ENCODE results near the gene ZNF367.

The ZNF367 gene

DNA sequence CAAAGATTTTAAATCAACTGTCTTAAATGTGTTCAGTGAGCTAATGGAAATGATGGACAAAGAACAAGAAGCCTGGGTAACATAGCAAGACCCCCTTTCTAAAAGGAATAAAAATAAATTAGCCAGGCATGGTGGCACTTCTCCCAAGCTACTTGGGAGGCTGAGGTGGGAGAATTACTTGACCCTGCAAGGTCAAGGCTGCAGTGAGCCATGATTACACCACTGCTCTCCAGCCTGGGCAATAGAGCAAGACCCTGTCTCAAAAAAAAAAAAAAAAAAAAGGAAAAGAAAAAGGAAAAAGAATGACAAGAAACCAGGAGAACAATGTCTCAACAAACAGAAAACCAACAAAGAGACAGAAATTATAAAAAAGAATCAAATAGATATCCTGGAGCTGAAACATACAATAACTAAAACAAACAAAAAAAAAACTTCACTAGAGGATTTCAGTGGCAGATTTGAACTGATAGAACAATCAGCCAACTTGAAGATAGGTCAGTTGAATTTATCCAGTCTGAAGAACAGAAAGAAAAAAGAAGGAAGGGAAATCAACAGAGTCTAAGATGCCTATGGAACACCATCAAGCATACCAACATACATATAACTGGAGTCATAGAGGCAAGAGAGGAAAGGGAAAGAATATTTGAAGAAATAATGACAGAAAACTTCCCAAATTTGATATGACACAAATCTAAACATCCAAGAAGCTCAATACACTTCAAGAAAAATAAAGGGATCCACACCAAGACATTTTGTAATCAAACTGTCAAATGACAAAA is 17.8 kb downstream of the ZNF367 start:
- TF ChIP-seq POLR2A (IDR thresholded peaks at IDR 0.05; ENCODE audit: low read length) (no peak), GATA1 (IDR thresholded peaks at IDR 0.05; ENCODE audit: low read depth, low read length) (no peak)
- DNase-seq = no peak

DNA sequence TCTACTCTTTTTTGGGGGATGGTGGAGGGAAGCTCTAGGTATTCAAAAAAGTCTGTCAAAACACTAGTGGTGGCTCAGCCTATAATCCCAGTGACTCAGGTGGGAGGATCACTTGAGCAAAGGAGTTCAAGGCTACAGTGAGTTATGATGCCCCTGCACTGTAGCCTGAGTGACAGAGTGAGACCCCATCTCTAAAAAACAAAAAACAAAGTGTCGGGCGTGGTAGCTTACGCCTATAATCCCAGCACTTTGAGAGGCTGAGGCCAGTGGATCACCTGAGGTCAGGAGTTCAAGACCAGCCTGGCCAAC is 18.9 kb downstream of the ZNF367 start:
- TF ChIP-seq GATA1 (IDR thresholded peaks at IDR 0.05; ENCODE audit: low read depth, low read length) = no peak
- no peak for TF ChIP-seq POLR2A (IDR thresholded peaks at IDR 0.05; ENCODE audit: low read length)
- no peak for DNase-seq

DNA sequence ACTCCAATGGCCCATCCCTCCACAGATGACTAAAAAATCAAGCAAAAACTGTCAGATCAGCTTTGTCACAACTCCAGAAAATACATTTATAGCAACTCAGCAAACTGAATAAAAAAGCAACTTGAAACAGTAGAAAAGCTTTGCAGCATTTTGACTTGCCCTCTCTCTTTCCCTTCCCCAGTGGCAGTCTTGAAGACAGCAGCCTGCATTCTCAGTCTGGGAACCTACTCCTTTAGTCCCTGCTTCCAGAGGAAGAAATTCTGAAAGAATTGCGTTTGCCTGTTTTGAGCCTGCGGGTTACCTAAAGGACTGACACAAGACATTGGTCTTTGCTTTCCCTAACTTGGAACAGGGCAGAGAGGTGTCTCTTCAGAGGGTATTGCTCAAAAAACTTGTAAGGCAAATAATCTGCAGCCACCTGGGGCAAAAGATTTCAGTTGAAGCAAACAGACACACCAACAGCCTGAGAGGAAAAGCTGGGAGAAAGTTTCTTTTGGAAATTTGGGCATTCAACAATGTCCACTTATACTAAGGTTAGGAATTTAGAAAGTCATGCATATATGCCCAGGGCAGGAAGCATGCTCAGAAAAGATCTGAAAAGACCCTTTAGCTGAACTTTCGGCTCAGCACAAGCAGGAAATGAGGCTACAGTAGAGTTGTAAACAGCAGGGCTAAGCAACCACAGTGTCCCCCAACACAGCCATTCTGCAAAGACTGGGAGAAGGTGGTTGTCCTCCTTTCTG is 19.4 kb downstream of the ZNF367 start:
- DNase-seq = no peak
- TF ChIP-seq POLR2A (IDR thresholded peaks at IDR 0.05; ENCODE audit: low read length) = no peak
- no peak for TF ChIP-seq GATA1 (IDR thresholded peaks at IDR 0.05; ENCODE audit: low read depth, low read length)

DNA sequence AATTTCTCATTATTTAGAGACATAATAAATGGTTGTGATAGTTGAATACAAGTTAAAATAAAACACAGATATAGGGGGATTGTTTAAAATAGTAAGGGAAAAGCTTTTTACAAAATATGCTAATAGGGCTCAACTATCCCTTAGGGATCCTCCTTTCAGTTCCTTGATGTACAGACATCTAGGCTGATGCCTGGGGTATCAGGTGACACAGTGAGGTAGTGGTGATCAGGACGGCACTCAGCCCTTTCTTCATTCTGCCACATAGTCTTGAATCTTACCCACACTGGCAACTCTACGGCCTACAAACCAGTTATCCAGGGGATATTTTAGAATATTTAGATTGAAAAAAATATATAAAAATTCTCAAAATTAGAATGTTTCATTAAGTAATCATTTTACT is 22.2 kb downstream of the ZNF367 start:
- TF ChIP-seq POLR2A (IDR thresholded peaks at IDR 0.05; ENCODE audit: low read length) (no peak), GATA1 (IDR thresholded peaks at IDR 0.05; ENCODE audit: low read depth, low read length) (no peak)

DNA sequence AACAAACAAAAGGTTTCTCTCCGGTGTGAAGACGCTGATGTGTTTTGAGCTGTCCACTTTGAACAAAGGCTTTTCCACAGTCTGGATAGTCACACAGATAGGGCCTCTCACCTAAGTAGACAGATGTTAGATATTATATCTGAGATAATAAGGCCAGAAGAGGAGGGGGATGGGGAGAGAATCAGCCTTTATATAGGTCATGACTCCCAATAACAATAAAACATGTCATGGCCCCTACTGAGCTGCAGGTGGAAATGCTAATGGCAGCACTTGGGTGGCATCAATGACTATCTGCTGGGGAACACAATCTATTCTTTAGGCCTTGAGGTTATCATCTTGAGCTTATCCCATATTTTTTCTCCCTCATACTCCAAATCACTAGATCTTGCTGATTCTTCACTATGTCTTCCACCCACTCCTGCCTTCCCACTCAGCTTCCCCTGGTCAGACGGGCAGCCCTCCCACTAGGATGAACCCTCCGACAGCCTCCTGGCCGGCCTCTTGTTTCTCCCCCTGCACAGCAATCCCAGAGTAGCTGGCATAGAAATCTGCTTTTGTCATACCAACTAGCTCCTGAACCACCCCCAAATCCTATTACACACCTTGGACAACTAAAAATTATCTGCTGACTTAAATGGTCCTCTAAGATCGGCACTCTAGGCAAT is 23.2 kb downstream of the ZNF367 start:
- TF ChIP-seq GATA1 (IDR thresholded peaks at IDR 0.05; ENCODE audit: low read depth, low read length) (no peak), POLR2A (IDR thresholded peaks at IDR 0.05; ENCODE audit: low read length) (no peak)
- DNase-seq = no peak

More for the DNA sequence above, 22.2 kb downstream of the ZNF367 start:
- DNase-seq = no peak

DNA sequence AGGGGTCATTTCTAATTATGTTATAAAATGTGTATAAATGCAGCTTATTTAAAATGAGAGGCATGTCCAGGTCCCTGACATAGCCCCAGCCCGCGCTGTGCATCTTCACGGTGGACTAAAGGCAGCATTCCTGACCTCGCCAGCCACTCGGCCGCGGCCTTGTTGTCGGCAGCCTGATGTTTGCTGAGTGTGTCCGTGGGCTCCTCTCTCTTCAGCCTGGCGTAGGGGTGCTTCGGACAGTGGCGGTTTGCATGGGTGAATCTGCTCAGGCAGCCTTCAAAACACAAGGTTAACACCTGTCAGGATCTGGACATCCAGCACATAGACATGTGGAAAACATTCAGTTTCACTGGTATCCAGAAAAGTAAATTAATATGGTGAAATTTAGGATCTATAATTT is 25.9 kb downstream of the ZNF367 start:
- TF ChIP-seq GATA1 (IDR thresholded peaks at IDR 0.05; ENCODE audit: low read depth, low read length) = no peak
- TF ChIP-seq POLR2A (IDR thresholded peaks at IDR 0.05; ENCODE audit: low read length) = no peak
- DNase-seq = no peak

DNA sequence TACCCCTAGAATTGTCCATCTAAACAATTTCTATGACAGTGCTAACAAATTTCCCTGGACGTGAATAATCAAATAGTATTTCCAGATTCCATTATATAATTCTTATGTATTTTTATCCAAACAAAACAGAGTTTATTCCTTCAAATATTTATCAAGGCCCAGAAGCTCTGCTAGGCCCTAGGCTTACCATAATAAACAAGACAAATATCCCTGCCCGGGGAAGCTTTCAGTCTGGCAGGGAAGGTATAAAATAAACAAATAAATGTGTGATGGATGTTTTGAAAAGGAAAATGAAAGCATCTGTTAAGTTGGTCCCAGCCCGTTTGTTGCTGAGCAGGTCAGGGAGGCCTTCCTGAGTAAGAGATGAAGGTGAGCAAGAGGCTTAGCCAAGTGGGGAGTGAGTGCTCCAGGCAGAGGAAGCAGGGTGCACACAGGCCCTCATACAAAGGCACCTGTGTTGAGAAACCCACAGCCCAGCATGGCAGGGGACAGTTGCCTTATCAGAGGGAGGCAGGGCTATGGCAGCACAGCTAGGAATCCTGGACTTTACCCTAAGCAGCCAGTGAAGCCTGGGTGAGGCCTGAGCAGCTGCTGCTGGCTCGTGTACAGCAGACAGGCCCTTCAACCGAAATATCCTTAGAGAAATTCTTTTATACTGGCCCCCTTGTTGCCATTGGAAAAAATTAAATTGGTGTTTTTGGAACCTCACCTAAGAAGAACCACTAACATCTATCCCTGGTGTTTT is 27.0 kb downstream of the ZNF367 start:
- peak in 1 of 2 experiments; percentile 16 for DNase-seq
- TF ChIP-seq GATA1 (IDR thresholded peaks at IDR 0.05; ENCODE audit: low read depth, low read length) (no peak), POLR2A (IDR thresholded peaks at IDR 0.05; ENCODE audit: low read length) (no peak)

DNA sequence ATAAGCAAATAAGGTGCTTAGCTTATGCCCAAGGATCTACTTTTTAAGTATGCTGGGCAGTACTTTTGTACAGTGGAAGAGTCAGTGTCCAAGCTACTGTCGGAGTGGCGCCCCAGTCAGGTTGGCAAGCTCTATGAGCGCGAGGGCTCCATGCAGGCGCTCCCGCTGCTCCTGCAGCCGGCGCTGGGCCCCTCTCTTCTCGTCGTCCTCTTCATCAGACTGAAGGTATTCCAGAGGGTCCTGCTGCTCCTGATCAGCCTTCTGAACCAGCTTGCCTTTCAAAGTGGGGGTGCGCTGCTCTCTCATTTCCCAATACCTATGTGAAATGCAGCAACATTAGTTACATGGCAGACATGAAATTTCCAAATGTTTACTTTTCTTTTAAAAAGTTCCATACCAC is 30.0 kb downstream of the ZNF367 start:
- DNase-seq = no peak
- TF ChIP-seq POLR2A (IDR thresholded peaks at IDR 0.05; ENCODE audit: low read length) = no peak
- TF ChIP-seq GATA1 (IDR thresholded peaks at IDR 0.05; ENCODE audit: low read depth, low read length) = no peak

DNA sequence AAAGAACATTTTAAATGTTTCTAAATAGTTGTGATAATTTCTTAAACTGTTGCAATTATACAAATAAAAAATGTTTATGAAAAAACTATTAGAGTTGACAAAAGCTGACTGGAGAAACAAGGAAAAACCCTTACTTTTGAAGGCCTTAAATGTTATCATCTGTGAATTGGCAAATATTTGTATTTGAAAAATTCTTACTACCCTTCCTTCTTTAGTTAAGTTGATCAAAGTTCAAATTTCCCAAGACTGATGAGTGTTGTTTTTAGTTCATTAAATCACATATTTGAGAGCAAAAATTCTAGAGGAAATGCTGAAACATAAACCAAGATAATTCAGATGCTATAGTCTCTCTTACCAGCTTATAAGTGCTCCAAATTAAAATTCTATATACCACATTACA is 32.0 kb downstream of the ZNF367 start:
- TF ChIP-seq GATA1 (IDR thresholded peaks at IDR 0.05; ENCODE audit: low read depth, low read length) = no peak
- TF ChIP-seq POLR2A (IDR thresholded peaks at IDR 0.05; ENCODE audit: low read length) = no peak
- DNase-seq = no peak

DNA sequence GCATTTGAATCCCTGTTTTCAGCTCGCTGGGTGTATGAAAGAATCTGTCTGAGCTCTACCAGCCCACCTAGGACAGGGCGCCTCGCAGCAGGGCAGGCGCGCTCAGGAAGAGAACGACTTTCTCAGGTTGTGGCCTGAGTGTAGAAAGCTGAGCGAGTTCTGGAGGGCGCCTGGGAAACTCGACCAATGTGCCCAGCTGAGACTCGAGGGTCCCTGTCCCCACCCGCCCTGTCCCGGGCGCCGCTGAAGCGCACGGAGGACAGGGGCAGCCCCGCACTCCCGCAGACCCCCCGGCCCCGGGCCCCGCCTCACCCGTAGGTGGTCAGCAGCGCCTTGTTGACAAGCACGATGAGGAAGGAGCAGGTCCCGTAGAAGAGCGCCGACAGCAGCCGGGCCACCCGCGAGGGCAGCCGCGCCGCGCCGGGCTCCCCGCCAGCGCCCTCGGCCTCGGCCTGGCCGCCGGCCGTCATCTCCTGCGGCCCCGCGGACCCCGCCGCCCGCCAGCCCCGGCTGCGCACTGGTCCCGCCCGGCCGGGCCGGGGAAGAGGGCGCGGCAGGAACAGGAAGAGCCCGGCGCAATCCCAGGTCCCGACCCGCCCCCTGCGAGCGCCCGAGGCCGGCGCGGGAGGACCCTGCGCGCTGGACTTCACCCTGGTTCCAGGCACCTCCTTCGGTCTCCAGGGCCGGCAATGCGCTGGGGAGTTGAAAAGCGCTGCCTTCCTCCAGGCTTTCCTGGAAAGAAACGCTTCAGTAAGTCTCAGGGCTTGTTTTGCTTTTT is 34.8 kb downstream of the ZNF367 start, which contains the start of gene SLC35D2:
SLC35D2 (minus strand) TSS at position 547 of the 778 bp plus-strand sequence; CDS start at position 470, 77 bp downstream.
- TF ChIP-seq GATA1 (IDR thresholded peaks at IDR 0.05; ENCODE audit: low read depth, low read length) (no peak), POLR2A (IDR thresholded peaks at IDR 0.05; ENCODE audit: low read length) (no peak)
- DNase-seq = peak; percentile 38 to 39

DNA sequence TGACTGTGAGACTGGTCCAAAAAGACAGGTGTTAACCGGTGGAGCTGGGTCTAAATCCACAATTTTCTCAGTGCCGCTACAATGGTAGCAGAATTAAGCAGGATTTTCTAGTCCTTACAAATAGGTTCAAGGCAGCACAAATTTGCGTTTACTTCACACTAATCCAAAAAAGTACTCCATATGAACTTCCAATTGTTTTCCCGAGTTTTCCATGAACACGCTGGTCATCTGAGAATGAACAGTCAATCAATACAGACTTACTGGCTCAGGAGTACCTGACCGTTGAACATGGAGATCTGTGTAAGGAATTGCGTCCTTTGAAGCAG is 35.4 kb downstream of the ZNF367 start:
- DNase-seq = no peak

DNA sequence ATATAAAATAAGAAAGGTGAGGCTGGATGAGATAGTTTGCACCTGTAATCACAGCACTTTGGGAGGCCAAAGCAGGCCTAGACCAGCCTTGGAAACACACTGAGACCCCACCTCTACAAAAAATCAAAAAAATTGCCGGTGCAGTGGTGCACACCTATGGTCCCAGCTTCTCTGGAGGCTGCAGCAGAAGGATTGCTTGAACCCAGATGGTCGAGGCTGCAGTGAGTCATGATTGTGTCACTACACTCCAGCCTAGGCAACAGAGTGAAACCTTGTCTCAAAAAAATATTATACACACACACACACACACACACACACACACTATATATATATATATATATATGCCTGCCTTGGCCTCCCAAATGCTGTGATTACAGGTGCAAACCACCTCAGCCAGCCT is 36.0 kb downstream of the ZNF367 start:
- DNase-seq = peak in 1 of 2 experiments; percentile 19
- TF ChIP-seq POLR2A (IDR thresholded peaks at IDR 0.05; ENCODE audit: low read length) (no peak), GATA1 (IDR thresholded peaks at IDR 0.05; ENCODE audit: low read depth, low read length) (no peak)

More for the DNA sequence above, 35.4 kb downstream of the ZNF367 start:
- TF ChIP-seq POLR2A (IDR thresholded peaks at IDR 0.05; ENCODE audit: low read length) (no peak), GATA1 (IDR thresholded peaks at IDR 0.05; ENCODE audit: low read depth, low read length) (no peak)

DNA sequence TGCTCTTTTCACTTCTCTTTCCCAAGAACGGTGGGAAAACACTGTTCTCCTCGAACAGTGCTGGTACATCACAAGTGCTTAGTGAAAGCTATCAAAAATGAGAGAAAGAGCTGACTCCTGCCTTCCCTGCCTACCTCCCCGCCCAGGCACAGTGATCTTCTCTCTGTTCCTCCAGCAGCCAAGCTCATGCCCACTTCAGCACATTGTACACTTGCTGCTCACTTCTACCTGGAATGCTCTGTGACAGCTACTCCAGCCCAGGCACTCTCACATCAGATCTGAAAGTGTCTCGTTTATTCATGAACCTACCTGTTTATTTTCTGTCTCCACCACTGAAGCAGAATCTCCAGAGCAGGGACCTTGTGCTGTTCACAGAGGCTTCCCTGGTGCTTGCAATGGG is 36.5 kb downstream of the ZNF367 start:
- DNase-seq = no peak
- TF ChIP-seq POLR2A (IDR thresholded peaks at IDR 0.05; ENCODE audit: low read length) (no peak), GATA1 (IDR thresholded peaks at IDR 0.05; ENCODE audit: low read depth, low read length) (no peak)
